ENCODE results near the gene ZNF710. TPM values are rescaled to one million over a fixed set of nuclear protein-coding genes. Genes with fewer than 3 reads are reported as not detected.

The ZNF710 gene
- total and polyA plus RNA-seq, 11 donors = 2.9 to 22.4 (median 5.9) TPM

DNA sequence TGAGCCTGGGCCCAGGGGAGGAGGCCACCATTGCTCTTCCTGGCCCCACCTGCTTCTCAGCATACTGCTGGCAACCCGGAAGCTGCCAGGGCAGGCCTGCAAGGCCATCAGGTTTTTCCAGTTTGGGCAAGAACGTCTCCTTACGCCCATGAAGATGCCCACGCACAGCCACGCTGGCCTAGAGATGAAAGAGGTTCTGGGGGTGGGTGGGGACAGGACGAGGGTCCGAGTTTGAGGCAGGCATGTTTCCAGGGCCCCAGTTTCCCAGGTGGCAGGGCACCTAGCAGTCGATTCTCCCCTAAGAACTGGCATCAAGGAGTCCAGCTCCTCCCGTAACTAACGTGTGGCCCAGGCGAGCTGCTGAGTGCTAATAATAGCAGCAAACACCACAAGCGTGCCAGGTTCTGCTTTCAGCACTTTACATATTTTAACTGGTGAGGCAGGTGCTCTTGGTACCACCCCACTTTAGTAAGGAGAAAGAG is 45.8 kb downstream of the ZNF710 start:
- WGBS, 4 donors = 59 to 71% (median 65%) methylated on average over 11 to 12 of the region's 12 CpGs
- DNase-seq = peak in 2 of 5 donors; percentile 62 to 72
- intact Hi-C loops (cut with DNase I) = no loop called here

DNA sequence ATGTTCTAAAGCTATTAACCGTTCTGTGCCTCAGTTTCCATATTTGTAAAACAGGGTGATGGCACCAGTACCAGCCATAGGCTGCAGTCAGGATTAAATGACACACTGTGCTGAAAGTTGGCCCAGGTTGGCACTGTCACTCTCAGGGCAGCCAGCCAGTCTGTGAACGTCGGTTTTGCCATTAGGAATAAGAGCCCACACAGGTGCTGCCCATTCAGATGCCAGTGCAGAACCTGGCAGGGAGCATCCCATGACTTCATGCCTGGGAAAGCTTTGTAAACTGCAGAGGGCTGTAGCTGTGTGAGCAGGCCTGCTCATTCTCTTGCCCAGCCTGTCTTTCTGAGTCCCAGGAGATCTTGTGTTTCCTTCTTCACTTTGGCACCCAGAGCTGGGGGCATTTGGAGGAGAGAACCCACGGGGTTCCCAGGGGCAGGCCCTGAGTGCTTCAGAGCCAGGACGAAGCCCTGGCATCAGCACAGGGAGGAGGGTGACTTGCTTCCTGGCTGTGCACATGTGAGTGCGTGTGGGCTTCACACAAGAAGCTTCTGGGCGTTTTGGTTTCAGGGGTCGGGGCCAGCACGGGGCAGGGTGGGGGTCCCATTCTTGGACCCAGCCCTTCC is 46.9 kb downstream of the ZNF710 start:
- peaks cover 0 to 40% (median 13%) of the 10 kb centered on the region in 12 donors for H3K4me1 ChIP-seq
- no peaks in the 10 kb centered on the region for H3K9me3 ChIP-seq
- intact Hi-C loops (cut with DNase I) = no loop called here
- no peak overlapping the region for H3K27ac ChIP-seq
- ATAC-seq = peak in 1 of 4 donors; percentile 9
- H3K36me3 ChIP-seq = no peaks in the 10 kb centered on the region
- DNase-seq = peak in 1 of 5 donors; percentile 24
- H3K4me3 ChIP-seq = no peak overlapping the region
- no peaks in the 10 kb centered on the region for H3K27me3 ChIP-seq
- WGBS, 4 donors = 42 to 70% (median 67%) methylated on average over 6 to 9 of the region's 9 CpGs
- TF ChIP-seq, protein P1, sequence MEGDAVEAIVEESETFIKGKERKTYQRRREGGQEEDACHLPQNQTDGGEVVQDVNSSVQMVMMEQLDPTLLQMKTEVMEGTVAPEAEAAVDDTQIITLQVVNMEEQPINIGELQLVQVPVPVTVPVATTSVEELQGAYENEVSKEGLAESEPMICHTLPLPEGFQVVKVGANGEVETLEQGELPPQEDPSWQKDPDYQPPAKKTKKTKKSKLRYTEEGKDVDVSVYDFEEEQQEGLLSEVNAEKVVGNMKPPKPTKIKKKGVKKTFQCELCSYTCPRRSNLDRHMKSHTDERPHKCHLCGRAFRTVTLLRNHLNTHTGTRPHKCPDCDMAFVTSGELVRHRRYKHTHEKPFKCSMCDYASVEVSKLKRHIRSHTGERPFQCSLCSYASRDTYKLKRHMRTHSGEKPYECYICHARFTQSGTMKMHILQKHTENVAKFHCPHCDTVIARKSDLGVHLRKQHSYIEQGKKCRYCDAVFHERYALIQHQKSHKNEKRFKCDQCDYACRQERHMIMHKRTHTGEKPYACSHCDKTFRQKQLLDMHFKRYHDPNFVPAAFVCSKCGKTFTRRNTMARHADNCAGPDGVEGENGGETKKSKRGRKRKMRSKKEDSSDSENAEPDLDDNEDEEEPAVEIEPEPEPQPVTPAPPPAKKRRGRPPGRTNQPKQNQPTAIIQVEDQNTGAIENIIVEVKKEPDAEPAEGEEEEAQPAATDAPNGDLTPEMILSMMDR (IDR thresholded peaks at IDR 0.05) = no peak
- no peak for TF ChIP-seq POLR2A (IDR thresholded peaks at IDR 0.05)

More for the DNA sequence above, 45.8 kb downstream of the ZNF710 start:
- no peaks in the 10 kb centered on the region for H3K36me3 ChIP-seq
- no peaks in the 10 kb centered on the region for H3K9me3 ChIP-seq
- no peaks in the 10 kb centered on the region for H3K27me3 ChIP-seq
- no peak for TF ChIP-seq POLR2A (IDR thresholded peaks at IDR 0.05)
- H3K27ac ChIP-seq = peak overlapping the region in 1 of 12 donors; percentile 34
- H3K4me3 ChIP-seq = no peak overlapping the region
- peak; percentile 40 to 84 (median 72) for ATAC-seq
- H3K4me1 ChIP-seq = peaks cover 0 to 39% (median 13%) of the 10 kb centered on the region in 12 donors

DNA sequence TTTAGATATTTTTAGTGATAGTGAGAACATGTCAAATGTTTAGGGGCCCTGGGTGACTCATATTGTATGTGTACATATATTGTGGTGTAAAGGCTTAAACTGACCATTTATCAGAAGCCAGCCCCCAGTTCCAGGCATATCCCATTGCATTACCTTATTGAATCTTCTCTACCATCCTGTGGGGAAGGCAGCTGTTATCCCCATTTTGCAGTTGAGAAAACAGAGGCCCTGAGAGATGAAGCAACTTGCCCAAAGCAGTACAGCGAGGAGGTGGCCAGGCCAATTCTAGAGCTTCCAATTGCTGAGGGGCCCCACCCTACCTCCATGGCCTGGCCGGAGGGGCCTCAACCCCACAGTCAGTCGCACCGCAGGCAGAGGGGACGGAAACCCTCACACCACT is 47.9 kb downstream of the ZNF710 start:
- DNase-seq = peak in 1 of 5 donors; percentile 5
- Histone ChIP-seq H3K27ac (no peak overlapping the region), H3K4me3 (no peak overlapping the region), H3K27me3 (no peaks in the 10 kb centered on the region), H3K4me1 (peaks cover 0 to 32% (median 13%) of the 10 kb centered on the region in 12 donors), H3K9me3 (no peaks in the 10 kb centered on the region), H3K36me3 (no peaks in the 10 kb centered on the region)
- WGBS, 4 donors = 97 to 100% (median 98%) methylated on average over 5 of the region's 5 CpGs
- ATAC-seq = no peak
- intact Hi-C loops (cut with DNase I) = no loop called here
- TF ChIP-seq, protein P1 (IDR thresholded peaks at IDR 0.05) = no peak
- TF ChIP-seq POLR2A (IDR thresholded peaks at IDR 0.05) = no peak

DNA sequence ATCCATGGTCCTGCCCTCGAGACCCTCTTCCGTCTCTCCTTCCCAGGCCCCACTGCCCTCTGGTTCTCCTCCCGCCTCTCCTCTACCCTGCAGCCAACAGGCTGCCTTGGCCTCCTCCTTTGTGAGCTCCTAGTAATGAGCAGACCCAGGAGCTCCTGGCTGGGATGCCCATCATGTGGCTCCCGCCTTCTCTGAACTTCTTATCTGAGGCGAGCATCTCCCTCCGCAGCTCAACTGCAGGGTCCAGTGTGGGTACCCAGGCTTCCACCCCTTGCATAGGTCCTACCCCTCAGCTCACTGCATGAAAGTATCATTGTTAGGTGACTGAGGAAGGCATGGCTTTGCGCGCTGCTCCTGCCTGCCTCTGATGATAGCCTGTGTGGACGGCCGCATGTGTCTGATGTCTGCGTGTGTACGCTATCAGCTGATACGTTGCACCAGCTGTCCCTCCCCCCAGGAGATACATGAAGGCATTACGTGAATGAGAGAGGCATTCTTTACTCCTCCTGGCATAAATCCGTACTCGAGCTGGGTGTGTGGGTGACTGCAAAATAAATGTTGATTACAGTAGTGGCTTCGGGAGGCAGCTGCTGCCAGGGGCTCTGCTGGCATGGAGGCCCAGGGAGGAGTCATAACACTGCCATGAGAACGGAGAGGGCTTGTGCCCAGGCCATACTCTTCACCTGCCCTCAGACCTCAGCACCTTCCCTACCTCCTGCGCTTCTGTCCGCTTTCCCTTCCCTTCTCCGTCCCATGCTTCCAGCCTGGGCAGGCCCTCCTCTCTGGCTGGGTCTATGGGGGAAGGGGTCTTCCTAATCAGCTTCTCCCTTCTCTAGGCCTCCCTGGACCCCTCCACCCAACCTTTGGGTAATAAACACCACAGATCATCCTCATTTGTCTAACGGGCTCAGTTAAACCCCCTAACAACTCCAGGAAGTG is 48.8 kb downstream of the ZNF710 start:
- no peaks in the 10 kb centered on the region for H3K27me3 ChIP-seq
- no peak for TF ChIP-seq POLR2A (IDR thresholded peaks at IDR 0.05)
- TF ChIP-seq, protein P1 (IDR thresholded peaks at IDR 0.05) = no peak
- H3K36me3 ChIP-seq = no peaks in the 10 kb centered on the region
- peaks cover 0 to 37% (median 16%) of the 10 kb centered on the region in 12 donors for H3K4me1 ChIP-seq
- no peak overlapping the region for H3K4me3 ChIP-seq
- no peaks in the 10 kb centered on the region for H3K9me3 ChIP-seq
- WGBS, 4 donors = 64 to 71% (median 67%) methylated on average over 21 to 22 of the region's 22 CpGs
- intact Hi-C loops (cut with DNase I) = no loop called here
- ATAC-seq (peak; percentile 43 to 71 (median 57)), DNase-seq (peak in 1 of 5 donors; percentile 15)
- peak overlapping the region in 2 of 12 donors; percentile 4 to 29 for H3K27ac ChIP-seq
